HepG2 (cell line): ENCODE data around the gene DVL3. TPM values are rescaled to one million over a fixed set of nuclear protein-coding genes. Genes with fewer than 3 reads are reported as not detected.

Source experiments
- ADNP ChIP-seq: sonication (generic); formaldehyde crosslinking; IDR thresholded peaks from 2 replicates; pipeline ENCODE4 v1.4.0; 2020; ENCODE audit warnings: missing genetic modification reagents
- AGO2 ChIP-seq: fragments of 200-400 bp; formaldehyde crosslinking; optimal IDR thresholded peaks from 2 replicates; pipeline ENCODE3; 2017; ENCODE audit warnings: mild to moderate bottlenecking, low read depth, low read length, moderate library complexity
- BCL6 ChIP-seq: IDR thresholded peaks from 2 replicates; pipeline ENCODE4 v1.6.1; 2016; ENCODE audit warnings: missing genetic modification reagents, missing compliant biosample characterization
- FOXJ3 ChIP-seq: sonication (generic); formaldehyde crosslinking; IDR thresholded peaks from 2 replicates; pipeline ENCODE4 v1.4.0; 2020; ENCODE audit warnings: missing genetic modification reagents, mild to moderate bottlenecking, borderline replicate concordance
- KMT2A ChIP-seq: sonication (generic); formaldehyde crosslinking; IDR thresholded peaks from 2 replicates; pipeline ENCODE4 v1.4.0; 2020; ENCODE audit warnings: missing genetic modification reagents
- LBX2 ChIP-seq: sonication (generic); formaldehyde crosslinking; IDR thresholded peaks from 2 replicates; pipeline ENCODE4 v1.5.0; 2020; ENCODE audit warnings: missing genetic modification reagents, mild to moderate bottlenecking, borderline replicate concordance
- MLX ChIP-seq: IDR thresholded peaks from 2 replicates; pipeline ENCODE4 v1.6.1; 2016
- MXD3 ChIP-seq: IDR thresholded peaks from 2 replicates; pipeline ENCODE4 v1.6.1; 2016; ENCODE audit warnings: mild to moderate bottlenecking, missing biosample characterization, missing genetic modification reagents
- NFIC ChIP-seq: IDR thresholded peaks from 2 replicates; pipeline ENCODE4 v1.6.1; 2012; ENCODE audit warnings: mild to moderate bottlenecking, low read length, inconsistent platforms
- NKX3-1 ChIP-seq: sonication (generic); formaldehyde crosslinking; IDR thresholded peaks from 2 replicates; pipeline ENCODE4 v1.5.0; 2020; ENCODE audit warnings: missing genetic modification reagents
- ZFAT ChIP-seq: sonication (generic); formaldehyde crosslinking; conservative IDR thresholded peaks from 2 replicates; pipeline ENCODE4 v1.8.1; 2023; ENCODE audit warnings: missing genetic modification reagents, inconsistent platforms
- ZNF407 ChIP-seq: sonication (generic); formaldehyde crosslinking; IDR thresholded peaks from one replicate; pipeline ENCODE4 v1.5.1; 2020; ENCODE audit warnings: mild to moderate bottlenecking, missing genetic modification reagents; ENCODE audit errors: not compliant biosample characterization
- ZNF414 ChIP-seq: sonication (generic); formaldehyde crosslinking; IDR thresholded peaks from 2 replicates; pipeline ENCODE4 v1.5.0; 2020; ENCODE audit warnings: missing genetic modification reagents
- ZNF550 ChIP-seq: sonication (generic); formaldehyde crosslinking; IDR thresholded peaks from 2 replicates; pipeline ENCODE4 v1.4.0; 2020; ENCODE audit warnings: mild to moderate bottlenecking, missing genetic modification reagents, borderline replicate concordance
- ZNF639 ChIP-seq: conservative IDR thresholded peaks from 2 replicates; pipeline ENCODE4 v1.6.1; 2018; ENCODE audit warnings: missing genetic modification reagents
- ZNF768 ChIP-seq: sonication (generic); formaldehyde crosslinking; IDR thresholded peaks from 2 replicates; pipeline ENCODE4 v1.4.0; 2020; ENCODE audit warnings: missing genetic modification reagents
- ZNF83 ChIP-seq: sonication (generic); formaldehyde crosslinking; IDR thresholded peaks from 2 replicates; pipeline ENCODE4 v1.4.0; 2020; ENCODE audit warnings: missing genetic modification reagents, mild to moderate bottlenecking, borderline replicate concordance
- polyA plus RNA-seq, 8 experiments: library from polyadenylated mRNA; depleted of rRNA in 3 of 8; stranded (reverse) in 7 of 8; unstranded in 1 of 8; fragments of >200 nt; fragmentation: Illumina TruSeq in 4 of 8; extraction: Trizol in 4 of 8; gene quantifications; 2 replicates each; pipeline versions ENCODE4 v1.2.1 to v1.2.3, GENCODE V29; 2011 to 2016; ENCODE audit warnings: low read depth in 4 of 8, missing spikeins in 1 of 8, mixed read lengths in 1 of 8; ENCODE audit not compliant: insufficient read depth in 1 of 8
- total RNA-seq, 5 experiments: library from RNA; depleted of rRNA; stranded (reverse); fragments of >200 nt; fragmentation: Illumina TruSeq; extraction: Trizol; gene quantifications; 2 replicates each; pipeline ENCODE4 v1.2.3, GENCODE V29; 2016; ENCODE audit warnings: low read depth in 1 of 5

Gene DVL3
- total and polyA plus RNA-seq, 2 of the 13 experiments (the other 11 are each of a cell fraction or from before 2014, with no cell fraction given), result 29.0 to 36.1 TPM

- TF ChIP-seq ADNP (CRISPR knock-in tag) (no peak), KMT2A (CRISPR knock-in tag) (peak; percentile 62; the same call in 1 of the 2 replicates), BCL6 (peak; percentile 8; the same call in 1 of the 2 replicates), MXD3 (peak; percentile 59), ZNF414 (CRISPR knock-in tag) (no peak; the same call in 1 of the 2 replicates), ZNF768 (CRISPR knock-in tag) (no peak; the same call in none of the 2 replicates), FOXJ3 (CRISPR knock-in tag) (no peak), NKX3-1 (CRISPR knock-in tag) (peak; percentile 60; the same call in 1 of the 2 replicates), LBX2 (no peak), NFIC (no peak), AGO2 (peak; percentile 68), ZFAT (CRISPR knock-in tag) (0 out of 2 replicates have a peak, but pooled peaks have one; percentile 22), ZNF83 (CRISPR knock-in tag) (peak; percentile 73; the same call in 1 of the 2 replicates), MLX (CRISPR knock-in tag) (no peak), ZNF550 (no peak; the same call in 1 of the 2 replicates), ZNF407 (CRISPR knock-in tag) (peak; percentile 60), ZNF639 (CRISPR knock-in tag) (no peak)
Observed at GRCh38 chr3:184174646-184175492, 19.7 kb downstream of the DVL3 start, which contains the start of gene AP2M1 (continued).
